HG03175 (cell line): Measurements from ENCODE around the gene IRF2.

Experiments used
- ATAC-seq: cut with Tn5 transposase; IDR thresholded peaks from one replicate; pipeline ENCODE4 v1.9.1; 2021; ENCODE audit warnings: mild to moderate bottlenecking, moderate library complexity; ENCODE audit not compliant: unreplicated experiment

Gene IRF2

GRCh38 chr4:184474263-184475095 lies at the start of gene IRF2:
TSS of gene IRF2 (minus strand) at chr4:184474550. CDS start at chr4:184429064, 45,486 bp downstream.
- ATAC-seq: peak; percentile 60

GRCh38 chr4:184515606-184516005 lies 41.3 kb upstream of the IRF2 start:
- no peak for ATAC-seq

- peak; percentile 96 for ATAC-seq
These were observed 40.0 kb upstream of the IRF2 start for GRCh38 chr4:184514121-184514988.

- no peak for ATAC-seq
These were observed 39.4 kb upstream of the IRF2 start for GRCh38 chr4:184513802-184514120.

GRCh38 chr4:184511156-184511555 lies 36.8 kb upstream of the IRF2 start:
- ATAC-seq: no peak

- no peak for ATAC-seq
These were observed 36.1 kb upstream of the IRF2 start for GRCh38 chr4:184510401-184510800.

GRCh38 chr4:184506527-184507121 lies 32.3 kb upstream of the IRF2 start:
- peak; percentile 99 for ATAC-seq

- ATAC-seq: no peak
These were observed 30.0 kb upstream of the IRF2 start for GRCh38 chr4:184504385-184504784.

- ATAC-seq: no peak
These were observed 29.5 kb upstream of the IRF2 start for GRCh38 chr4:184503869-184504300.

GRCh38 chr4:184500748-184501589 lies 26.6 kb upstream of the IRF2 start:
- ATAC-seq: no peak

- ATAC-seq: no peak
These were observed 25.6 kb upstream of the IRF2 start for GRCh38 chr4:184499996-184500395.

GRCh38 chr4:184498598-184498997 lies 24.2 kb upstream of the IRF2 start:
- no peak for ATAC-seq

GRCh38 chr4:184489771-184490170 lies 15.4 kb upstream of the IRF2 start:
- ATAC-seq: no peak

- no peak for ATAC-seq
These were observed 13.2 kb upstream of the IRF2 start for GRCh38 chr4:184487503-184487902.

- no peak for ATAC-seq
These were observed 10.9 kb upstream of the IRF2 start for GRCh38 chr4:184485279-184485678.

- no peak for ATAC-seq
These were observed 7.2 kb upstream of the IRF2 start for GRCh38 chr4:184481544-184481943.

GRCh38 chr4:184479516-184479950 lies 5.2 kb upstream of the IRF2 start:
- no peak for ATAC-seq

GRCh38 chr4:184477201-184477999 lies 3.0 kb upstream of the IRF2 start:
- no peak for ATAC-seq

- no peak for ATAC-seq
These were observed 2.3 kb upstream of the IRF2 start for GRCh38 chr4:184476695-184477094.

- no peak for ATAC-seq
These were observed 1.1 kb upstream of the IRF2 start for GRCh38 chr4:184475498-184475897.
